Measurements from ENCODE around the gene TRMT13.

TRMT13 gene

GRCh38 chr1:100132566-100133477 is at the start of gene TRMT13, which contains the start of gene SASS6:
Gene TRMT13, plus strand, starts transcription at chr1:100133163. Its CDS starts 6 bp downstream, at chr1:100133169.
Gene SASS6, minus strand, starts transcription at chr1:100132930. Its CDS starts 116 bp downstream, at chr1:100132814.
- peak; percentile 97 for DNase-seq

GRCh38 chr1:100087396-100087795 is 45.6 kb upstream of the TRMT13 start:
- no peak for DNase-seq

GRCh38 chr1:100089082-100089481 is 43.9 kb upstream of the TRMT13 start:
- no peak for DNase-seq

- no peak for DNase-seq
These were observed 42.5 kb upstream of the TRMT13 start for GRCh38 chr1:100090471-100090870.

DNA sequence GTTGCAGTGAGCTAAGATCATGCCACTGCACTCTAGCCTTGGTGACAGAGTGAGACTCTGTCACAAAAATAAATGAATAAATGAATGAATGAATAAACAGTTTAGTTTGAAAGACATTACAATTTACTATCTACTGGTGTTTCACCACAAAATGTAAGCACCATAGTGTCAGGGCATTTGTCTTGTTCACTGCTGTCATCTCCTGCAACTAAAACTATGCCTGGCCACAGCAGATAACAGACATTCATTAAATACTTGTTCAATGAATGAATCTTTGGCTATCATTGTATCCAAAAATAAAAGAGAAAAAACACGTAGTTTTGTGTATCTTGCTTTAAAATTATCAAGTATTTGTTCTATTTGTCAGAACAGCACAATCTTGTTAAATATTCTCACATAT is 32.8 kb upstream of the TRMT13 start:
- DNase-seq: no peak

- DNase-seq: no peak
These were observed 31.4 kb upstream of the TRMT13 start for GRCh38 chr1:100101564-100101963.

GRCh38 chr1:100107696-100108095 is 25.3 kb upstream of the TRMT13 start:
- DNase-seq: no peak

DNA sequence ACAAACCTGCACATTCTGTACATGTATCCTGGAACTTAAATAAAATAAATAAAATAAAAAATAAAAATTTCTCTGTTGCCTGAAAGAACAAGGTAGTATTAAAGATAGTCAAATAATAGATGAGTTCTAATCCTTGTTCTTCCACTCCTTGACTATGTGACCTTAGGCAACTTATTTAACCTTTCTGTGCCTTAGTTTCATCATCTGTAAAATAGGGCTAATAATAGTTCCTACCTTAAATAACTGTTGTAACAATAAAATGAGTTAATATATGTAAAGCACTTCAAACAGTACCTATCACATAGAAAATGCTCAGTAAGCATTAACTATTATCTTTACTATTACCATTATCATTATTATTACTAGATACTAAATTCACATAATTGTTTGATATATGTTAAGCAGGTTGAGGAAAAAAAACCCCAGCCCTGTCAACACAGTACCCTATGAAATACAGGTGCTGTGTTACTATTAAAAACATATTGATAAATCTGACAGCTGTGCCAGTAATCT is 23.4 kb upstream of the TRMT13 start:
- no peak for DNase-seq

DNA sequence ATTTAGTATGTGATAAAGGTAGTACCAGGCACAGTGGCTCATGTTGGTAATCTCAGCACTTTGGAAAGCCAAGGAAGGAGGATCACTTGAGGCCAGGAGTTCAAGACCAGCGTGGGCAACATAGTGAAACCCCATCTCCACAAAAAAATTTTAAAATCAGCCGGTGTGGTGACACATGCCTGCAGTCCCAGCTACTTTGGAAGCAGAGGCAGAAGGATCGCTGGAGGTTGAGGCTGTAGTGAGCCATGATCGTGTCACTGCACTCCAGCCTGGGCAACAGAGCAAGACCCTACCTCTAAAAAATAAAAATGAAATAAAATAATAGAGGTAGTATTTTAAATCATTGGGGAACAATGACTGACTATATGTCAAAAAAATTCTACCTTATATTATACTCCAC is 17.4 kb upstream of the TRMT13 start:
- no peak for DNase-seq

DNA sequence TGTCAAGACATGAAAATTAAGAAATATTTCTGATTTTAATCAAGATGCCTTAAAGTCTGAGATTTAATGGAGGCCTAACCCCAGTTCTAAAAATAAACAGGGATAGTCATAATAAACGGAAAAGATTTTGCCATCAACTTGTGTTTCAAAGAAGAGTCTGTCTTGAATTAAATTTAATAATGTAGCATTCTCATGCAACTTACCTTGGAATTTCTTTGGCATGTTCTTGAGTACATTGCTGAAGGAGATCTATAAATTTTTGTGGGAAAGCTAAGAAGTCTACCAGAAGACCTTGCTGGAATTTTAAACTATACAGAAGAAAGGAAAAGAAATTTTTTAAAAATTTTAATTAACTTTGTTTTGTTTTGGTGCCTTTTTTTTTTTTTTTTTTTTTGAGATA is 10.8 kb upstream of the TRMT13 start:
- DNase-seq: no peak

DNA sequence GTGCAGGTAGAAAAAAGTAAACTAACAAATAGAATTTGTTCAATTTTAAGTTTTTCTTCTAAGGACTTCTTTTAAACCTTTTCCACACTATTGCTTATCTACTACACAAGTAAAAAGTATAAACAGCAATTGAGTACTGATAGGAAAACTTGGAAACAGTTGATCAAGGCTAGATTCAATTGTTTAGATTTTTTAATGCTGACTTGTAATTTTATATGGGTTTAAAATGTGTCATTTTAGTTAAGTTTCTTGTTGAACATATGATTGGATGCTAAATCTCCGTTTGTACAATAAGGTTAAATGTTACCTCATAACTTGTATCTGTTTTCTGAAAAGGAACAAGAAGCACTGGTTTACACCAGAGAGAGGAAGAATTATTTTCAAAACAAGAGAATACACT is 5.7 kb upstream of the TRMT13 start:
- DNase-seq: no peak

DNA sequence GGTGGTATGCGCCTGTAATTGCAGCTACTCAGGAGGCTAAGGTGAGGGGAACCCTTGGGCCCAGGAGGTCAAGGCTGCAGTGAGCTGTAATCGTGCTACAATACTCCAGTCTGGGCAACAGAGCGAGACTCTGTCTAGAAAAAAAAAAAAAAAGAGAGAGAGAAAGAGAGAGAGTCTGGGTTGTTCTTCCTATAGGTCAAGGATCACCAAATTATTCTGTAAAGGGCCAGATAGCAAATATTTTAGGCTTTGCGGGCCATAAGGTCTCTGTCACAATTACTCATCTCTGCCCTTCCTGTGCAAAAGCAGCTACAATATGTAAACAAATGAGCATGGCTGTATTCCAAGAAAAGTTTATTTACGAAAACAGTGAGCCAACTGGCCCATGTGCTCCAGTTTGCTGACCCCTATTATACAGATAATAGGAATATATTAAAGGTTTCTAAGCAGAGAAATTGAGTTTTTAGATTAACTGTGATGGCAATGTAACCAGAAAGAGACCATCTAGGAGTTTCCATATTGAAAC is 2.3 kb upstream of the TRMT13 start:
- DNase-seq: no peak

GRCh38 chr1:100131623-100132022 is 1.3 kb upstream of the TRMT13 start:
- no peak for DNase-seq

DNA sequence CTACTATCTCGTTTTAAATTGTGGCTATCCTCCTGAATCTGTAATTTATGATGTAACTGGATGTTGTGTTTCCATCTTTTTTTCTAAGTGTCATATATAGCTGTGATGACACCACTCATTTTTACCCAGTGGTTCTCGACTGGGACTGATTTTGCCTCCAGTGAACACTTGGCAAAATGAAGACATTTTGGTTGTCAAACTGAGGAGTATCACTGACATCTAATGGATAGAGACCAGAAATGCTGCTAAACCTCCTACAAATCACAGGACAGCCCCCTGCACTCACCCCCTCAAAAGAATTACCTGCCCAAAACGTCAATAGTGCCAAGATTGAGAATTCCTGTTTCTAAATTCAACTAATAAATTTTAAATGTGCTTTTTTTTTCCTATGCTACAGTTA is 1.9 kb downstream of the TRMT13 start:
- no peak for DNase-seq

- no peak for DNase-seq
These were observed 4.6 kb downstream of the TRMT13 start for GRCh38 chr1:100137602-100138001.

GRCh38 chr1:100141192-100141591 is 8.2 kb downstream of the TRMT13 start:
- no peak for DNase-seq

- DNase-seq: no peak
These were observed 9.4 kb downstream of the TRMT13 start for GRCh38 chr1:100142343-100142742.

- DNase-seq: no peak
These were observed 12.2 kb downstream of the TRMT13 start for GRCh38 chr1:100145116-100145515.

DNA sequence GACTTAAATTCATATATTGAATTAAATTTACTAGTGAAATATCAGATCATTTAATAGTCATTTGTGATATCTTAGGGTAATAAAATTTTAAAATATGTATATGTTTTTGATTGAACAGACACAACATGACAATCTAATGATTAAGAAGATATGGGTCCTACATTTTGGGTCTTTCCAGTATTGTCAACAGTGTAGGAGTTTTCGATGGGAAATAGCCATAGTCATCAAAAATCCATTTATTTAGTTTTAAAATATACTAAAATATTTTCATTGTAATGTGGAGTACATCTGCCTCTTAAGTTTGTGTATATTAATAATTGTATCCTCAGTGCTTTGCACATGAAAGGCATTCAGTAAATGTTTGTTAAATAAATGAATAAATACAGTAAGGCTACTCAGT is 14.0 kb downstream of the TRMT13 start:
- no peak for DNase-seq

DNA sequence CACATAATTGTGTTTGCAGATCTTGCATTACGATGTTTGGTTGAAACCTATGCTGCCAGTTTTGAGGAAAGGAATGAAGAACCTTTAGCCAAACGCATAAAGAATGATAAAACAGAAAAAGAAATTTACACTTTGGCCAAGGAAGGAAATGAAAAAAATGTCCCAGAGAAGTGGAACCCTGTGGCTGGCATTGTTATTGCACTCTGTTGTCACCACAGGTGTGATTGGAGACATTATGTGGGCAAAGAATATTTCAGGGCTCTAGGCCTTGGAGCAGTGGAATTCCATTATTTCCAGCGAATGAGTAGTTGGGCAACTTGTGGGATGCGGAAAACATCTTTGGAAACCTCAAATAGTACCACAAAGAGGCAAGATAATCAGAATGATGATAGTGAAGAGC is 14.9 kb downstream of the TRMT13 start:
- no peak for DNase-seq

DNA sequence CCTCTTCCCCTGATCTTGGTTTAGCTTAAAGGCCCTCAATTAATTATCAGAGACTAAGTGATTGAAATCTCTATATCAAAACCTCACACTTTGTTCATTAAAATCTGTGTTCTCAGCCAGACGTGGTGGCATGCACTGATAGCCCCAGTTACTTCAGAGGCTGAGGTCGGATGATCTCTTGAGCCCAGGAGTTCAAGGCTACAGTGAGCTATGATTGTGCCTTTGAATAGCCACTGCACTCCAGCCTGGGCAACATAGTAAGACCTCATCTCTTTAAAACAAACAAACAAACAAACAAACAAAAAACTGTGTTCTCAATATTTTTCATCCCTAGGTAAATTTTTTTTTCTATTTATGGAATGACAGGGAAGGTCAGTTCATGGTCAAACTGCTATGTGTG is 18.7 kb downstream of the TRMT13 start:
- DNase-seq: no peak

- DNase-seq: no peak
These were observed 19.3 kb downstream of the TRMT13 start for GRCh38 chr1:100152271-100152670.

DNA sequence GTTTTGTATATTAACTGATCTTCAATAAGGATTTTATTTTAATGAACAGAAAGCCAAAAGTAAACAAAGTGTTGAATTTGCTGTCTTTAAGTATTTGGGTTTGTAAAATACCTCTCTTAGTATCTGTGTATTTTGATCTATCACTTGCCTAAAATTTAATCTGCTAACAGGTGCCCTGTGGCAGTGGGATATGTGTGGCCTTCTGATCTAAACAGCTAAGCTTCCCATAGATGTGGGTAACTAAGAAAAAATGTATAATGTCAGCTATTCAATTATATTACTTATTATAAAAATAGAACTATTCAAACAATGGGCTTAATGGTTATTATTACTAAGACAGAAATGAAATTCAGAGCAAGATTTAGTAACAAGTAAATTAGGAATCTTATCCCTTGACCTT is 29.9 kb downstream of the TRMT13 start:
- DNase-seq: no peak

- no peak for DNase-seq
These were observed 31.3 kb downstream of the TRMT13 start for GRCh38 chr1:100164216-100164615.
